Endothelial cell of hepatic sinusoid (primary cell): Measurements from ENCODE around the gene DTX2.
"Not testable (repeated sequence)": the region's sequence is repeated elsewhere in the genome, so short reads cannot be mapped to it uniquely, and the experiment has no call there.

Source experiments
- in situ Hi-C: cut with HindIII; loops from 2 replicates; pipeline ENCODE4 v1.10.0; 2017; ENCODE audit warnings: low sequenced_read_pairs

DTX2 gene

GRCh38 chr7:76485822-76486610 is 24.5 kb downstream of the DTX2 start:
- in situ Hi-C loops, result not testable (repeated sequence)

DNA sequence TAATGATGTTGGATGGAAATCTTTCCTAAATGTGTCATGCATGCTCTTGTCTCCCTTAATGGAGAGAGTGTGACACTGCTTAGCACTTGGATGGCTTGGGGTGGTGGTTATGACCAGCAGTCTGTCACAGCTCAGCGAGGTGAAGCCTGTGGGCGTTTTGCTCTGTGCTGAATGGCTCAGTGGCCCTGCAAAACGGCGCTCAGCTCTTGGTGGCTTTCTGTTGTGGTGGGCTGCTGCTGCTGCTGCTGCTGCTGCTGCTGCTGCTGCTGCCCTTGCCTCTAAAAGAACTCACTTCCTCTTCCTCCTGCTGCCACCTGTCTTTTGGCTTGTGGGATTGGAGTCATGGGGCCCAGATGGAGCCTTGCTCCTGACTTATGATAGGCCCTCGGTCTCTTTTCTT is 25.1 kb downstream of the DTX2 start:
- in situ Hi-C loops, result not testable (repeated sequence)

DNA sequence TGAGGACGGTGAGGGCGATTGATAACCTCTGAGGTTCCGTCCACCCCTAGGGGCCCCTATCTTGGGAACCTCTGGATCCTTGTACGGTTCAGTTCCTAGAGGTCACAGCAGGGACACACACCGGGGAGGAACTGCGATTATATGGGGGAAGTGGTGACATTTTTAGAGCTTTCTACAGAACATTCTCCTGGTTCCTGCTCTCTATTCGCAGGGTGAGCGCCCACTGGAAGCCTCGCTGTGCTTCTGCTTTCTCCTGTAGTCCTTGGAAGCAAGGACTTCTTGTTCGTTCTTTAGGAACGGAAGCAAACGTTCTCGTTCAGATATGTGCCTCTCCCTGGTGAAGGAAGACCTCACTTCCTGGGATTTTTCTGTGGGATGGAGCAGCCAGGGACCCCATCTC is 26.5 kb downstream of the DTX2 start:
- in situ Hi-C loops, result not testable (repeated sequence)

DNA sequence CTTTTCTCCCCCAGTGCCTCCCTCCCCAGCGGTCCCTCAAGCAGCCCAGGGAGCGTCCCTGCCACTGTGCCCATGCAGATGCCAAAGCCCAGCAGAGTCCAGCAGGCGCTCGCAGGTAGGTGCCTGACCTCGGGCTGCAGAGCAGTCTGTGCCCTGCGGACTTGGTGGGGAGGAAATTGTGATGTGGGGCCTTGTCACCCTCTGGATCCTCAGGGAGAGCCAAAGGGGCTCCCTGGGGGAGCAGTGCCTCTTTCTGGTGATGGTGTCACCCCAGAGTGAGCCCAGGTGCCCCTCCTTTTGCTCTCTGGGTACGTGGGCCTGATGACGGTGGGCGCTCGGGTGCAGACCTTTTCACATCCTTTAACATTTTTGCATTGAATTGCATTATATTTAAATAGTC is 30.6 kb downstream of the DTX2 start:
- in situ Hi-C loops, result not testable (repeated sequence)

GRCh38 chr7:76495717-76496116 is 34.2 kb downstream of the DTX2 start:
- in situ Hi-C loops, result not testable (repeated sequence)

DNA sequence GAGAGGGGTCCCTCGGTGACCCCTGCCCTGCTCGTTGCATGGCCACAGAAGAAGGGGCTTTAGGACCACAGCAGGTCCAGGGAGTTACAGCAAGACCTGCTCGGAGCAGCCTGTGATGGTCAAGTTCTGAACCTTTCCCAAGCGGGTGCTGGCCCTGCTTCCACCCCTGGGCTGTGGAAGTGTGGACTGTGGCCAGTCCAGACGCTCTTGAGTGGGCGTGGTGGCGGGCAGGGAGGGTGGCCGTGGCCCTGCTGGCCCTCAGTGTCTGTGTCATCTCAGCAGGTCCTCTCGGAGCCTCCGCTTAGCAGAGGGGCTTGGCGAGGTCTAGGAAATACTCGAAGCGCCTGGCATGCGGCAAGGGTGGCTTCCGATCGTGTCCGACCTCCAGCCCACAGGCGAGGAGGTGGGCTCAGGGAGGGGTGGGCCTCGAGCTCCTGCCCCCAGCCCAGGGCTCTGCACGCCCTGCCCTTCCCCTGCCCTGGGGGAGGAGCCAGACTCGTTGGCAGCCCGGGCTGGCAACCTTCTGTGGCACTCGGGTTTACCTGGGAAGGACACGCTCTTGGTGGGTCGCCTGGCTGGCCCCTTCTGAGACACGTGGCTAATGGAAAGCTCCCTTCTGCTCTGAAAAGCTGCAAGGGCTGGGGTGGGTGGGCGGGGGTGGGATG is 36.5 kb downstream of the DTX2 start:
- in situ Hi-C loops, result not testable (repeated sequence)

DNA sequence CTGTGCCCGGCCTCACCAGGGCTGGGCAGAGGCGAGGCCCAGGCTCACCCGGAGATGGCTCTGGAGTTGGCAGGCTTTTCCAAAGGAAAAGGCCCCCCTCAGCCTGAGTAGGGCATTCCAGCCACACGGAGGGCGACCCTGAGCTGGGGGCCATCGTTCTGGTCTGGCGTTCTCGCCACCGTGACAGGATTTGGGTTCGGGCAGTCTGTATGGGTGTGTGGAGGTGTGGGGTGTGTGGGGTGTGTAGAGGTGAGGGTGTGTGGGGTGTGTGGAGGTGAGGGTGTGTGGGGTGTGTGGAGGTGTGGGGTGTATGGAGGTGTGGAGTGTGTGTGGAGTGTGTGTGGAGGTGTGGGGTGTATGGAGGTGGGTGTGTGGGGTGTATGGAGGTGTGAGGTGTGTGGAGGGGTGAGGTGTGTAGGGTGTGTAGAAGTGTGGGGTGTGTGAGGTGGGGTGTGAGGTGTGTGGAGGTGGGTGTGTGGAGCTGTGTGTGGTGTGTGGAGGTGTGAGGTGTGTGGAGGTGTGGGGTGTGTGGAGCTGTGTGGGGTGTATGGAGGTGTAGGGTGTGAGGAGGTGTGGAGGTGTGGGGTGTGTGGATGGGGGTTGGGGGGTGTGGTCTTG is 37.2 kb downstream of the DTX2 start:
- in situ Hi-C loops, result not testable (repeated sequence)

DNA sequence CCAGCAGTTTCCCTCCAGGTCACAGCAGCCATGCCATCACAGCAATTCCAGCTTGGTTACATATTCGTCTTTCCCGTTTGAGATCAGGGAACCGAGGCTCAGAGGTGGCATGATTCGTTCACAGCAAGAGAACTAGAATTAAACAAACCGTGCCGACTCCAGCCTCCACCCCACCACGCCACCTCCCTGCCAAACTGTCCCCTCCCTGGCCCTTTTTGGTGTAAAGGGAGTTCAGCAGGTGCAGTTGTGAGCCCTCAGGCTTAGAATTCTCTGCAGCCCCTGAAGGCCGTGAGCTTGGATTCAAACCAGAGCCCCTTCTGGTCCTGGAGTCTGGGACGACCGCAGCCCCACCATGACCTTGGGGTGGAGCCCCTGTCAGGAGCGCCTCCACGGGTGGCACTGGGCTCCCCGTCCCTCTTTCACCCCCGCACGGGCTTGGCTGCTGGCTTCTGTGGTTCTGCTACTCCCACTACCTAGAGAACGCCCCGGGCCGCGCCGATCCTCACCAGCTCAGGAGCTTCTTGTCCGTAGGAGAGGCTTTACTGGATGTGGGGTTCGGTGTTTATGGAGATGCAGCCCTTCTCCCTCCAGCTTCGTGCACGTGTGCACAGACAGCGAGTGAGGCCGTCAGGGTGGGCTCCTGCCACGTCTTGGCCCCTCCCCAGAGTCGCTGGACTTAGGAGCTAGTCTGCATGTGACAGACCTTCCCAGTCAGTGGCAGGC is 37.9 kb downstream of the DTX2 start:
- in situ Hi-C loops, result not testable (repeated sequence)

DNA sequence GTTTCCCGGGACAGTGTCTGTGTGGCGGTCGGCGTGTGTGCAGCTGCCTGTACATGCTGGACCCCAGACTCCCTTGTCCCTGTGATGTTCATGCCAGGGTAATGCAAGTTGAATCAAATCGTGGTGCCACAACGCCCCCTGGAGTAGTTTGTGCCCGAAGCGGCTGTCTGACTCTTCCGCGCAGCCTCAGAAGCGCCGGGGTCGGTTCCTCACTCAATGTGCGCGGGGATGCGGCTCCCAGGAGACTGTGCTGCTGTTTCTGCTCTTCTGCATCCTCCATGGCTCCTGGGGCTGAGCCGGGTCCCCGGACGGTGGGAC is 38.4 kb downstream of the DTX2 start:
- in situ Hi-C loops, result not testable (repeated sequence)

- in situ Hi-C loops, result not testable (repeated sequence)
These were observed 40.7 kb downstream of the DTX2 start for GRCh38 chr7:76502224-76502623.

DNA sequence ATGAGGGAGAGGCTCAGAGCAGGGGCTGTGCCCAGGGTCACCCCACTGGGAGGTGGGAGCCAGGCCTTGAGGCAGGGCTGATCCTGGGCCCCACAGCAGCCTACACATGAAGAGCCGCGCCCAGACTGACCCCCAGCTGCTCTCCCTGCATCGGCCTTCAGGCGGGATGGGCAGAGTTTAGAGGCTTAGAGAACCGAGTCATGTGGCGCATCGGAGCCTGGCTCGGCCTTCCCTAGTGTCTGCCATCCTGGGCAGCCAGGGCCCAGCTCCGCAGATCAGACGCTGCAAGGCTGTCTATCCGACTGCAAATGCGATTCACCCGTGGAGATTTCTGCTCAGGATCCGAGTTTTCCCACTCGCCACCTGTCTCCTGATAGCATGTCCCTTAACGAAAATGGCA is 41.3 kb downstream of the DTX2 start:
- in situ Hi-C loops, result not testable (repeated sequence)

- in situ Hi-C loops, result not testable (repeated sequence)
These were observed 41.7 kb downstream of the DTX2 start for GRCh38 chr7:76503244-76503643.

DNA sequence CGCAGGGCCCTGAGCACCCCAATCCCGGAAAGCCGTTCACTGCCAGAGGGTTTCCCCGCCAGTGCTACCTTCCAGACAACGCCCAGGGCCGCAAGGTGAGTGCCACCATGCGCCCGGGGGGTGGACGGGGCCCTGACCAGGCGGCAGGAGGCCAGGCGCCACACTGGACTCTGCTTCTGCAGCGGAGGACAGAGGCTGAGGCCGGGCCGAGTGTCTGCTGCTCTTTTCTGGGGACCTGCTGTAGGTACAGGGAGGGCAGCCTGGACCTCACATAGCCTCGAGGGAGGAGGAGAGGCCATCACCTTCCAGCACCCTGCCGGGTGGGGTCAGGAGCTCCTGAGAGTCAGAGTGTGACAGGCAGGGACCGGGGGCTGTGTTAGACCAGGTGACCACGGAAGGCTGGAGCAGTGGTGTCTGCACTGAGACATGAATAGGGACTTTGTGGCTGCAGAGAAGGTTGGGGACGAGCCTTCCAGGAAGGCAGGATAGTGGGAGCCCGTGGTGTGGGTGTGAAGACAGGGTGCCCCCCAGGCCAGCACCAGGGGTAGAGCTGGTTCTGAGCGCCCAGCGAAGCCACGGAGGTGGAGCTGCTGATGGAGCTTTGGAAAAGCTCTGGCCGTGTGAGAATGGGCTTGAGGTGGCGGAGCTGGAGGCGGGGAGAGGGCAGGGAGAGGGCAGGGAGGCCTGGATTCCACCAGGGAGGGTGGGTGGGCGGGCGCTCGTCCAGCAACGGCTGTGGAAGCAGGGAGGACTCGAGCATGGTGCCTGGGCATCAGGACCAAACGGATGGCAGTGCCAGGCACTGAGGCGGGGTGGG is 43.0 kb downstream of the DTX2 start:
- in situ Hi-C loops, result not testable (repeated sequence)

GRCh38 chr7:76505168-76506080 is 43.9 kb downstream of the DTX2 start:
- in situ Hi-C loops, result no loop called here

GRCh38 chr7:76506081-76506440 is 44.6 kb downstream of the DTX2 start:
- in situ Hi-C loops, result no loop called here

DNA sequence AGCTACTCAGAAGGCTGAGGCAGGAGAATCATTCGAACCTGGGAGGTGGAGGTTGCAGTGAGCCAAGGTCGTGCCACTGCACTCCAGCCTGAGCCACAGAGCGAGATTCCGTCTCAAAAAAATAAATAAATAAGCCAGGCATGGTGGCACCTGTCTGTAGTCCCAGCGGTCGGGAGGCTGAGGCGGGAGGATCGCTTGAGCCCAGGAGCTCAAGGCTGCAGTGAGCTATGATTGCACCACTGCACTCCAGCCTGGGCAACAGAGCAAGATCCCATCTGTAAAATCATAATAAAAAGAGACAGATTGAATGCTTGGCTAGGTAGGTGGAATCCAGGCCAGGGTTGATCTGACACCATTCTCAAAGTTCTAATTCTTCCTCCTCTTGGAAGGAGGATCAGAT is 45.1 kb downstream of the DTX2 start:
- in situ Hi-C loops, result not testable (repeated sequence)

DNA sequence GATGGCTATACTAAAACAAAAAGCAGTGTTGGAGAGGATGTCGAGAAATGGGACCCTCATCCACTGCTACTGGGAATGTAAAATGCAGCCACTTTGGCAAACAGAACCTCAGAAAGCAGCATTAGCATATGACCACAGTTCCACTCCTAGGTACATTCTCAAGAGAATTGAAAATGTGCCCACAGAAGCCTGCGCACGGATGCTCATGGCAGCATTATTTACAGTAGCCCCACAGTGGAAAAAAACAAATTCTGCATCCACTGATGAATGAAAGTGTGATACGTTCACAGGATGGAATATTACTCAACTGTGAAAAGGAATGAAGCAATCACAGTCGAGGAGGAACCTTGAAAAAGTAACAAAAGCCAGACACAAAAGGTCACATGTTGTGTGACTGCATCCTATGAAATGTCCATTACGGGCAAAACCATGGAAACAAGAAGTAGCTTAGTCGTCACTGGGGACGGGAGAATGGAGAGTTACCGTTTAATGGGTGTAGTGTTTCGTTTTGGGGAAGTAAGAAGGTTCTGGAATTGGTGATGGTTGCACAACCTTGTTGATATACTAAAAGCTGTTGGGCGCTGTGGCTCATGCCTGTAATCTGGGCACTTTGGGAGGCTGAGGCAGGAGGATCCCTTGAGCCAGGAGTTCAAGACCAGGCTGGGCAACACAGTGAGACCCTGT is 46.4 kb downstream of the DTX2 start:
- in situ Hi-C loops, result no loop called here

- in situ Hi-C loops, result no loop called here
These were observed 48.7 kb downstream of the DTX2 start, which contains the start of gene UPK3B for GRCh38 chr7:76509931-76510877. TSS of gene UPK3B (plus strand) at chr7:76510552. CDS start at chr7:76510653, 101 bp downstream.
